ENCODE results near the gene SPEM1. TPM values are rescaled to one million over a fixed set of nuclear protein-coding genes. Genes with fewer than 3 reads are reported as not detected.

SPEM1 gene
- total RNA-seq, 1 experiment from 2014 or later, result 1.1 TPM

DNA sequence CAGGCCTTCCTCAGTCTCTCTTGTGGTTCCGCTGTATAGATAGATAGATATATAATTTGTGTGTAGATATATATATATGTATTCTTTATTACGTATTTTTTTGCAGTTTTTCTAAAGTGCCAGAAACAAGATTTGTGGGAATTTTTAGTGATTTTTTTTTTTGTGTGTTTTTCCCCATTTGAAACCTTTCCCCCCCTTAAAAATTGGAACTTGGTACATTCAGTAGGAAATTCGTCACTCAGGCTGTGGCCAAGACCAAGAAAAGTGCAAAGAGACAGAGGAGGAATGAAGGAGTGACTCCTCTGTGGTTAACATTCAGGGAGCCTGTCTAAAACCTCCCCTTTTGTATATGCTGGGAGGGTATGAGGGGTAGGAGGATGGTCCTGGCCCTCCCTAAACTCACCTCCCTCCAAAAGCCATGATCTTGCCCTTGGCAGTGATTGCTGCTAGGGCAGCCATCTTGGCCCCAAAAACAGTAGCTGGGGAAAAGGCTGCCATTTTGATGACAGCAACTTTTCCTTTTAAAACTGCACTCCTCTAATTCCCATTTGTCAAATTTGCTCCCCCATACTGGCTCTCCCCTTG lies 39.9 kb downstream of the SPEM1 start:
- POLR2A ChIA-PET (ENCODE audit: unreplicated experiment), result no interaction called here
- H3K27me3 ChIP-seq (ENCODE audit: insufficient read depth, low read depth), result no peaks in the 10 kb centered on the region
- no TSS peak for BruUV-seq (replicated peaks)
- TF ChIP-seq CTCF (conservative IDR thresholded peaks at IDR 0.05), result no peak
- TF ChIP-seq EZH2 (IDR thresholded peaks at IDR 0.05; ENCODE audit: low read depth), result no peak
- no peak overlapping the region for H2AFZ ChIP-seq
- no peaks in the 10 kb centered on the region for H3K79me2 ChIP-seq (ENCODE audit: low read depth)
- H3K9me2 ChIP-seq (ENCODE audit: insufficient read depth), result no peaks in the 10 kb centered on the region
- intact Hi-C loops (cut with micrococcal nuclease; ENCODE audit: unreplicated experiment), result no loop called here
- no peak overlapping the region for H3K4me2 ChIP-seq
- no peak for DNase-seq
- H3F3A ChIP-seq (ENCODE audit: insufficient read depth, low read depth), result peaks cover 7% of the 10 kb centered on the region; the same call in 1 of the 2 replicates
- H3K27ac ChIP-seq, result no peak overlapping the region
- H3K36me3 ChIP-seq (ENCODE audit: low read depth), result no peaks in the 10 kb centered on the region
- CTCF ChIA-PET, result no interaction called here
- H3K9me3 ChIP-seq (ENCODE audit: insufficient read depth, low read depth), result no peaks in the 10 kb centered on the region
- no peaks in the 10 kb centered on the region for H4K20me1 ChIP-seq (ENCODE audit: insufficient read depth)
- H3K4me3 ChIP-seq, result no peak overlapping the region
- no peaks in the 10 kb centered on the region for H3K4me1 ChIP-seq (replicated peaks; ENCODE audit: insufficient read depth)

- no peaks in the 10 kb centered on the region for H3K36me3 ChIP-seq (ENCODE audit: low read depth)
- H4K20me1 ChIP-seq (ENCODE audit: insufficient read depth), result no peaks in the 10 kb centered on the region
- H3K4me3 ChIP-seq, result no peak overlapping the region
- H3K4me1 ChIP-seq (replicated peaks; ENCODE audit: insufficient read depth), result no peaks in the 10 kb centered on the region
- BruUV-seq (replicated peaks), result TSS peak; percentile 3
- H3K9me3 ChIP-seq (ENCODE audit: insufficient read depth, low read depth), result no peaks in the 10 kb centered on the region
- no peaks in the 10 kb centered on the region for H3K9me2 ChIP-seq (ENCODE audit: insufficient read depth)
- TF ChIP-seq EZH2 (IDR thresholded peaks at IDR 0.05; ENCODE audit: low read depth), result no peak
- TF ChIP-seq CTCF (conservative IDR thresholded peaks at IDR 0.05), result no peak
- no peak for DNase-seq
- H3K27me3 ChIP-seq (ENCODE audit: insufficient read depth, low read depth), result no peaks in the 10 kb centered on the region
- no peaks in the 10 kb centered on the region for H3K79me2 ChIP-seq (ENCODE audit: low read depth)
- H3K4me2 ChIP-seq, result no peak overlapping the region
- H3F3A ChIP-seq (ENCODE audit: insufficient read depth, low read depth), result peaks cover 7% of the 10 kb centered on the region; the same call in 1 of the 2 replicates
- H2AFZ ChIP-seq, result no peak overlapping the region
- H3K27ac ChIP-seq, result no peak overlapping the region
- intact Hi-C loops (cut with micrococcal nuclease; ENCODE audit: unreplicated experiment), result no loop called here
- CTCF ChIA-PET, result interaction anchor here (0.6 kb wide), 2 partner anchors 92 to 219 kb away, joined by 3 read pairs; no protein-coding TSS in a partner anchor
- POLR2A ChIA-PET (ENCODE audit: unreplicated experiment), result no interaction called here
These were observed 40.9 kb downstream of the SPEM1 start for GRCh38 chr17:7460850-7461660.

DNA sequence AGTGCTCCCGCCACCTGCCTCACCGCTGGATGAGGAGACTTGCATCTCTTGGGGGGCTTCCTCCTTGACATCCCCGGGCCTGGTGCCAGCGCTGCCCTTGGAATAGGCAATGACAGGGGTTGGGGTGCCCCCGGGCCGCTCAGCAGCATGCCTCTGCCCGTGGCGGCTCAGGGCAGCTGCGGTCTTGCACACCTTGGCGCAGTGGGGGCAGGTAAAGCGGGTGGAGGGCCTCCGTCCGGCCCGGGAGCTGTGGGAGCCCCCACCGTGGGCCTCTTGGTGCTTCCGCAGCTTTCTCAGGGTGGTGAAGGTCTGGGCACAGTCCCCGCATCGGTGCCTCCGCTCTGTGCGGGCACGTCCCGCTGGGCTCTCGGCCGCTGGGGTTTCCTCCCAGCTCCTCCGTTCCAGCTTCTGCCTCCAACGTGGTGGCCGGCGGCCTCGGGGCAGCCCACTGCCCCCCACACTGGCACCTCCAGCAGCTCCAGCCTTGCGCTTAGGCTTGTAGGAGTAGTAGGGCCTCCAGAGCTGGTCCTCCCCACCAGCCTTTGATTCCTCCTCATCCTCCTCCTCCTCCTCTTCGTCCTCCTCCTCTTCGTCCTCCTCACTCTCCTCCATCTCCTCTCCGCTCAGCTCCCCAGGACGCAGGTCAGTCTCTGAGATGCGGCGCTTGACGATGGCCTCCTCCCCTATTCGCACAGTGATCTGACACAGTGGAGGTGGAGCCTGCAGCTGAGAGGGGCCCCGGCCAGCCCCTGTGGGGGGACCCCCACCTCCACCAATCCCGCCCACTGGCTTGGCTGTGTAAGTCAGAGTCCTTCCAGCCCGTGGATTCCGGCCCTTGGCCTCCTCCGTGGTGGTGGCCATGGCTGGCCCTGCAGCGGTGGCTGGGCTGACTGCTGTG lies 42.6 kb downstream of the SPEM1 start:
- TF ChIP-seq CTCF (conservative IDR thresholded peaks at IDR 0.05), result no peak
- DNase-seq, result no peak
- CTCF ChIA-PET, result no interaction called here
- Histone ChIP-seq H3K79me2 (ENCODE audit: low read depth) (no peaks in the 10 kb centered on the region), H3K36me3 (ENCODE audit: low read depth) (no peaks in the 10 kb centered on the region), H3K9me2 (ENCODE audit: insufficient read depth) (no peaks in the 10 kb centered on the region), H3K4me3 (no peak overlapping the region), H3K4me2 (no peak overlapping the region), H3K4me1 (replicated peaks; ENCODE audit: insufficient read depth) (no peaks in the 10 kb centered on the region), H3K9me3 (ENCODE audit: insufficient read depth, low read depth) (no peaks in the 10 kb centered on the region), H3K27ac (no peak overlapping the region), H3K27me3 (ENCODE audit: insufficient read depth, low read depth) (no peaks in the 10 kb centered on the region), H4K20me1 (ENCODE audit: insufficient read depth) (no peaks in the 10 kb centered on the region), H3F3A (ENCODE audit: insufficient read depth, low read depth) (no peaks in the 10 kb centered on the region), H2AFZ (no peak overlapping the region)
- intact Hi-C loops (cut with micrococcal nuclease; ENCODE audit: unreplicated experiment), result no loop called here
- no TSS peak for BruUV-seq (replicated peaks)
- POLR2A ChIA-PET (ENCODE audit: unreplicated experiment), result interaction anchor here (0.5 kb wide), 1 partner anchor 18 kb away, joined by 8 read pairs; no protein-coding TSS in a partner anchor

All from PC-9 (cell line).